H1 (cell line): Measurements from ENCODE around the gene GCSH. TPM values are rescaled to one million over a fixed set of nuclear protein-coding genes. Genes with fewer than 3 reads are reported as not detected.

ENCODE experiments used
- BRCA1 ChIP-seq: IDR thresholded peaks from 2 replicates; pipeline ENCODE4 v1.6.1; 2012; ENCODE audit warnings: low read depth, low read length, improper control_type of control experiment
- CBX8 ChIP-seq: fragments of 300-800, 300-1000 bp; sonication (generic); IDR thresholded peaks from 2 replicates; pipeline ENCODE4 v1.7.1; 2016; ENCODE audit warnings: low read depth, low read length, borderline replicate concordance
- CHD1 ChIP-seq: IDR thresholded peaks from 2 replicates; pipeline ENCODE4 v1.6.1; 2012; ENCODE audit warnings: low read depth, low read length, improper control_type of control experiment
- CTCF ChIP-seq, 3 experiments: IDR thresholded peaks; 1 replicate in 2 of 3; 2 replicates in 1 of 3; pipeline versions ENCODE4 v1.5.1 to v1.6.1; 2011; ENCODE audit warnings: low read length in 3 of 3, mild to moderate bottlenecking in 3 of 3, inconsistent platforms in 2 of 3, low read depth in 1 of 3, moderate library complexity in 1 of 3; ENCODE audit not compliant: insufficient read depth in 1 of 3; ENCODE audit errors: control extremely low read depth in 1 of 3
- GABPA ChIP-seq: IDR thresholded peaks from 2 replicates; pipeline ENCODE4 v1.6.1; 2011; ENCODE audit warnings: mild to moderate bottlenecking, low read length, moderate library complexity, borderline replicate concordance; ENCODE audit not compliant: insufficient read depth
- JUND ChIP-seq: IDR thresholded peaks from 2 replicates; pipeline ENCODE4 v1.6.1; 2011; ENCODE audit warnings: mild to moderate bottlenecking, improper control_type of control experiment, low read length
- KDM1A ChIP-seq: fragments of 200-600, 300-600 bp; sonication (generic); IDR thresholded peaks from 2 replicates; pipeline ENCODE4 v1.7.1; 2016; ENCODE audit warnings: mild to moderate bottlenecking, low read length, borderline replicate concordance
- polyA plus RNA-seq, 7 experiments: library from polyadenylated mRNA; depleted of rRNA in 3 of 7; stranded (reverse) in 5 of 7; unstranded in 2 of 7; fragments of >200 nt in 5 of 7; fragments of 200-250 nt in 2 of 7; gene quantifications; 1 replicate in 5 of 7; 2 replicates in 1 of 7; 4 replicates in 1 of 7; pipeline versions ENCODE4 v1.2.1 to v1.2.3, GENCODE V29; 2011 to 2013; ENCODE audit warnings: missing spikeins in 2 of 7, mixed read lengths in 2 of 7
- total RNA-seq: library from RNA; stranded (reverse); fragmentation: NEBNext Ultra II Directional; extraction: Animal tissue kit (Norgen Biotek cat#: 25700); gene quantifications from 2 replicates; pipeline ENCODE4 v1.2.1, GENCODE V29; 2021

Gene GCSH
- total and polyA plus RNA-seq, 2 of the 8 experiments (the other 6 are each of a cell fraction or from before 2014, with no cell fraction given), result 28.2 to 108 TPM

DNA sequence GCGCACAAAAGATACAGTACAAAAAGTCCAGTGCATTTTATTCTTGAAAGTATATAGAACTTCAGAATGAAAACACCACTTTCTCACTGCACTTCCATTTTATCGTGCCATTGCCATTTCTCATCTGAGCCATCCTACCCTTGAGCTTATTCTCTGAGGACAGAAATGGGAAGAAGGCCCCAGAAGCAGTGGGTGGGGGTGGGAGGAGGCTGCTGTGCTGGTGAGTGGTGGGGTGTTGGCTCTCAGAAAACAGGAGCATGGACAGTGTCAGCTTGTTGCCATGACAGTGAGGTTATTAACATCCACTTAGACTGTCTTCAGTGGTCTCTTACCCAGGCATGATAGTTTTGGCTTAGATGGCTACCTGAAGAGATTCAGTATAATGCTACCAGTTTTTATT, 56.1 kb downstream of the GCSH start (continued):
- TF ChIP-seq CBX8, result no peak
- no peak for TF ChIP-seq BRCA1
- no peak for TF ChIP-seq CHD1
- no peak for TF ChIP-seq GABPA
- TF ChIP-seq KDM1A, result no peak
- TF ChIP-seq JUND, result no peak
- TF ChIP-seq CTCF (IDR thresholded peaks at IDR 0.05; ENCODE audit: control extremely low read depth in 1 of 3, insufficient read depth in 1 of 3, low read depth in 1 of 3, low read length in 3 of 3), result no peak
- TF ChIP-seq, all 59 proteins: peak for 0
